MM.1S (cell line): ENCODE measurements around the gene HACD1.

Experiments
- DNase-seq: peaks from one replicate; pipeline ENCODE4 v3.0.0-alpha.2; 2015
- H2AFZ ChIP-seq: fragments of 300-600 bp; sonication (generic); 2 replicates; pipeline ENCODE4 v1.6.0; 2016; ENCODE audit warnings: antibody characterized with exemption, low read length
- H3F3A ChIP-seq: fragments of 300-600 bp; sonication (generic); 2 replicates; pipeline ENCODE4 v1.6.1; 2016; ENCODE audit warnings: mild to moderate bottlenecking, antibody characterized with exemption, low read length, moderate library complexity, mixed read lengths; ENCODE audit not compliant: insufficient read depth
- H3K27ac ChIP-seq: fragments of 300-600 bp; sonication (generic); 2 replicates; pipeline ENCODE4 v1.5.1; 2016; ENCODE audit warnings: mild to moderate bottlenecking, low read length
- H3K27me3 ChIP-seq: fragments of 300-600 bp; sonication (generic); replicated peaks from 2 replicates; pipeline ENCODE4 v1.6.0; 2016; ENCODE audit warnings: low read length; ENCODE audit not compliant: insufficient read depth
- H3K36me3 ChIP-seq: fragments of 300-600 bp; sonication (generic); replicated peaks from 2 replicates; pipeline ENCODE4 v1.6.1; 2016; ENCODE audit warnings: mild to moderate bottlenecking, low read length, mixed read lengths; ENCODE audit not compliant: insufficient read depth
- H3K4me1 ChIP-seq: fragments of 300-600 bp; sonication (generic); 2 replicates; pipeline ENCODE4 v1.6.1; 2016; ENCODE audit warnings: low read length, mixed read lengths
- H3K4me2 ChIP-seq: fragments of 300-600 bp; sonication (generic); 2 replicates; pipeline ENCODE4 v1.6.0; 2016; ENCODE audit warnings: low read depth, low read length
- H3K4me3 ChIP-seq: fragments of 300-600 bp; sonication (generic); 2 replicates; pipeline ENCODE4 v1.5.1; 2016; ENCODE audit warnings: low read length, mixed read lengths
- H3K79me2 ChIP-seq: fragments of 300-600 bp; sonication (generic); 2 replicates; pipeline ENCODE4 v1.6.1; 2016; ENCODE audit warnings: mixed run types, low read length, mixed read lengths
- H3K9ac ChIP-seq: fragments of 300-600 bp; sonication (generic); 2 replicates; pipeline ENCODE4 v1.6.1; 2016; ENCODE audit warnings: low read length, mixed read lengths
- H3K9me2 ChIP-seq: fragments of 300-600 bp; sonication (generic); replicated peaks from 2 replicates; pipeline ENCODE4 v1.6.1; 2016; ENCODE audit warnings: mild to moderate bottlenecking, low read length, mixed read lengths; ENCODE audit not compliant: insufficient read depth
- H3K9me3 ChIP-seq: fragments of 300-600 bp; sonication (generic); replicated peaks from 2 replicates; pipeline ENCODE4 v1.6.1; 2016; ENCODE audit warnings: mild to moderate bottlenecking, low read length, mixed read lengths; ENCODE audit not compliant: insufficient read depth
- H4K20me1 ChIP-seq: fragments of 300-600 bp; sonication (generic); 2 replicates; pipeline ENCODE4 v1.6.1; 2016; ENCODE audit warnings: mild to moderate bottlenecking, low read length, moderate library complexity, mixed read lengths; ENCODE audit not compliant: insufficient read depth
- EZH2 ChIP-seq: fragments of 300-600 bp; sonication (generic); optimal IDR thresholded peaks from 2 replicates; pipeline ENCODE3; 2017; ENCODE audit warnings: low read depth, mild to moderate bottlenecking, antibody characterized with exemption, low read length, mixed read lengths
- EZH2phosphoT487 ChIP-seq: fragments of 300-600 bp; sonication (generic); IDR thresholded peaks from 2 replicates; pipeline ENCODE4 v1.6.1; 2018; ENCODE audit warnings: antibody characterized with exemption, low read length
- TF ChIP-seq, protein P1 (sequence below): fragments of 300-600 bp; sonication (generic); IDR thresholded peaks from 2 replicates; pipeline ENCODE4 v1.5.1; 2016; ENCODE audit warnings: antibody characterized with exemption, low read length, mixed read lengths

Gene HACD1

DNA sequence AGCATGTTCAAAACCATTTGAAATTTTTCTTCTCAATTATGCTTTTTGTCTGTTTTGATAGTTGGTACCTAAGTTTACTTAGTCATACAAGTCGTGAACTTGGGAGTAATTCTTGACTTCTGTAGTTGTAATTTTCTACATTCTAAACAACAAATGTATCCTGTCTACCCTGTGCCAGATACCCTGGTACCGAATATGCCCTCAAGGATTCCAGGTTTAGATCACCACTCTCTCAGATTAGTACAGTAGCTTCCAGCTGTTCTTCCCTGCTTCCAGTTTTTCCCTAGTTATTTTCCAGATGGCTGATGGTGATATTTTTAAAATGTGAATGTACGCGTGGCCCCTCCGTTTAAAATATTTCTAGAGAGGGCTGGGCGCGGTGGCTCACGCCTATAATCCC lies 33.2 kb upstream of the HACD1 start:
- no peak overlapping the region for H3K4me2 ChIP-seq

DNA sequence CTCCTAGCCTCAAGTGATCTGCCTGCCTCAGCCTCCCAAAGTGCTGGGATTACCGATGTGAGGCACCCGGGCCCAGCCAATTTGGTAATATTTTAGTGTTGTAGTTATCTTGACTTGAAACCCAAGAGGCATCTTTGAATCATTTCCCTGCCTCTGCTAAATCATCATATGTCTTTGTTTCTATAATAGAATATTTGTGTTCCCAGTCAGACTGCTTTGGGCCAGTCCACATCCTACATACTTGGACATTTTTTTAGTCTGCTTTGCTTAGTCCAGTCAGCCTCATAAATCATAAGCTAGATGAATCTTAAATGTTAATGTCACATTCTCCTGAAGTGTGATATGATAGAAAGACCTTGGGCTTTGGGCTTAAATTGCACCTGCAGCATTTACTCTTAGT lies 32.7 kb upstream of the HACD1 start:
- Histone ChIP-seq H3K4me1 (peaks cover 13% of the 10 kb centered on the region), H3K4me2 (no peak overlapping the region), H3K4me3 (no peak overlapping the region), H3K79me2 (peaks cover 98% of the 10 kb centered on the region), H3K9me3 (no peaks in the 10 kb centered on the region), H3K27ac (no peak overlapping the region), H3K27me3 (no peaks in the 10 kb centered on the region), H4K20me1 (no peaks in the 10 kb centered on the region), H3F3A (no peaks in the 10 kb centered on the region), H3K36me3 (peaks cover 4% of the 10 kb centered on the region; the same call in 1 of the 2 replicates), H3K9ac (no peak overlapping the region), H2AFZ (no peak overlapping the region), H3K9me2 (no peaks in the 10 kb centered on the region)
- no peak for DNase-seq
- no peak for TF ChIP-seq EZH2phosphoT487
- TF ChIP-seq, protein P1, sequence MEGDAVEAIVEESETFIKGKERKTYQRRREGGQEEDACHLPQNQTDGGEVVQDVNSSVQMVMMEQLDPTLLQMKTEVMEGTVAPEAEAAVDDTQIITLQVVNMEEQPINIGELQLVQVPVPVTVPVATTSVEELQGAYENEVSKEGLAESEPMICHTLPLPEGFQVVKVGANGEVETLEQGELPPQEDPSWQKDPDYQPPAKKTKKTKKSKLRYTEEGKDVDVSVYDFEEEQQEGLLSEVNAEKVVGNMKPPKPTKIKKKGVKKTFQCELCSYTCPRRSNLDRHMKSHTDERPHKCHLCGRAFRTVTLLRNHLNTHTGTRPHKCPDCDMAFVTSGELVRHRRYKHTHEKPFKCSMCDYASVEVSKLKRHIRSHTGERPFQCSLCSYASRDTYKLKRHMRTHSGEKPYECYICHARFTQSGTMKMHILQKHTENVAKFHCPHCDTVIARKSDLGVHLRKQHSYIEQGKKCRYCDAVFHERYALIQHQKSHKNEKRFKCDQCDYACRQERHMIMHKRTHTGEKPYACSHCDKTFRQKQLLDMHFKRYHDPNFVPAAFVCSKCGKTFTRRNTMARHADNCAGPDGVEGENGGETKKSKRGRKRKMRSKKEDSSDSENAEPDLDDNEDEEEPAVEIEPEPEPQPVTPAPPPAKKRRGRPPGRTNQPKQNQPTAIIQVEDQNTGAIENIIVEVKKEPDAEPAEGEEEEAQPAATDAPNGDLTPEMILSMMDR = no peak

More for the DNA sequence above, 33.2 kb upstream of the HACD1 start:
- Histone ChIP-seq H3K79me2 (peaks cover 98% of the 10 kb centered on the region), H3K4me3 (no peak overlapping the region), H3K27me3 (no peaks in the 10 kb centered on the region), H4K20me1 (no peaks in the 10 kb centered on the region), H3K9me3 (no peaks in the 10 kb centered on the region), H3K9me2 (no peaks in the 10 kb centered on the region), H3F3A (no peaks in the 10 kb centered on the region), H3K9ac (no peak overlapping the region), H3K27ac (no peak overlapping the region), H2AFZ (no peak overlapping the region), H3K36me3 (peaks cover 4% of the 10 kb centered on the region; the same call in 1 of the 2 replicates), H3K4me1 (peaks cover 9% of the 10 kb centered on the region)
- no peak for DNase-seq
- TF ChIP-seq, protein P1 = no peak
- no peak for TF ChIP-seq EZH2phosphoT487
- no peak for TF ChIP-seq EZH2

DNA sequence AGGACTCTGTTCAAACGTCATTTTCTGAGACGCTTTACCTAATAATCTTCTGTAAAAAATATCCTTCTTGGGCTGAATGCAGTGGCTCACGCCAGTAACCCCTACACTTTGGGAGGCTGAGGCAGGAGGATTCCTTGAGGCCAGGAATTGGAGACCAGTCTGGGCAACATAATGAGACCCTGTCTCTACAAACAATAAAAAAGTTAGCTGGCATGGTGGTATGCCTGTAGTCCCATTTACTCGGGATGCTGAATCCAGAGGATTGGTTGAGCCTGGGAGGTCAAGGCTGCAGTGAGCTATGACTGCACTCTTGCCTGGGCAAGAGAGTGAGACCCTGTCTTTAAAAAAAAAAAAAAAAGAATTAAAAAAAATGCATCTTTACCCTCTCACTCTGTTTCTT lies 31.9 kb upstream of the HACD1 start:
- no peak overlapping the region for H3K4me2 ChIP-seq

More for the DNA sequence above, 31.9 kb upstream of the HACD1 start:
- H3K4me1 ChIP-seq = peaks cover 13% of the 10 kb centered on the region
- no peak overlapping the region for H2AFZ ChIP-seq
- no peaks in the 10 kb centered on the region for H3K27me3 ChIP-seq
- H3K4me3 ChIP-seq = no peak overlapping the region
- DNase-seq = no peak
- peaks cover 99% of the 10 kb centered on the region for H3K79me2 ChIP-seq
- H3K27ac ChIP-seq = no peak overlapping the region
- TF ChIP-seq EZH2phosphoT487 = no peak
- TF ChIP-seq EZH2 = no peak
- TF ChIP-seq, protein P1 = no peak
- H3F3A ChIP-seq = peaks cover 4% of the 10 kb centered on the region; the same call in 1 of the 2 replicates
- H3K36me3 ChIP-seq = peaks cover 4% of the 10 kb centered on the region; the same call in 1 of the 2 replicates
- H3K9me3 ChIP-seq = no peaks in the 10 kb centered on the region
- no peaks in the 10 kb centered on the region for H3K9me2 ChIP-seq
- H3K9ac ChIP-seq = no peak overlapping the region
- no peaks in the 10 kb centered on the region for H4K20me1 ChIP-seq
